Tibial nerve (tissue), 4 donors: ENCODE results near the gene GTPBP4. TPM values are rescaled to one million over a fixed set of nuclear protein-coding genes. Genes with fewer than 3 reads are reported as not detected.

ENCODE experiments used
- DNase-seq, 2 donors: peaks; one replicate each; pipeline ENCODE4 v3.0.0-alpha.2; 2019; ENCODE audit warnings: low spot score in 2 of 2
- H3K27ac ChIP-seq, 4 donors: fragments of 200-600 bp; sonication (generic) in 3 of 4; one replicate each; pipeline ENCODE4 v1.5.1; 2017 to 2019; ENCODE audit warnings: mild to moderate bottlenecking in 1 of 4
- H3K27me3 ChIP-seq, 2 donors: fragments of 200-600 bp; sonication (generic) in 1 of 2; one replicate each; pipeline versions ENCODE4 v1.5.1 to v1.6.0; 2017 to 2019
- H3K36me3 ChIP-seq, 3 donors: fragments of 200-600 bp; sonication (generic); one replicate each; pipeline ENCODE4 v1.5.1; 2018 to 2019
- H3K4me1 ChIP-seq, 4 donors: fragments of 200-600 bp; sonication (generic) in 3 of 4; one replicate each; pipeline ENCODE4 v1.5.1; 2017 to 2019
- H3K4me3 ChIP-seq, 4 donors: fragments of 200-600 bp; sonication (generic) in 3 of 4; one replicate each; pipeline ENCODE4 v1.5.1; 2017 to 2019; ENCODE audit warnings: mild to moderate bottlenecking in 1 of 4, moderate library complexity in 1 of 4
- H3K9me3 ChIP-seq, 4 donors: fragments of 200-600 bp; sonication (generic) in 3 of 4; one replicate each; pipeline ENCODE4 v1.5.1; 2017 to 2019
- EP300 ChIP-seq, 2 donors: sonication (generic); formaldehyde crosslinking; IDR thresholded peaks; one replicate each; pipeline ENCODE4 v1.6.1; 2017; ENCODE audit warnings: antibody characterized with exemption in 2 of 2, mild to moderate bottlenecking in 1 of 2
- POLR2A ChIP-seq, 2 donors: fragments of 450-650 bp; IDR thresholded peaks; one replicate each; pipeline ENCODE4 v1.6.1; 2017; ENCODE audit warnings: antibody characterized with exemption in 2 of 2, mild to moderate bottlenecking in 2 of 2, moderate library complexity in 2 of 2
- WGBS, 2 donors: methylation state at CpG; one replicate each; pipeline ENCODE4 v1.1.5; 2018; 5-methylcytosine and 5-hydroxymethylcytosine counted together
- total RNA-seq, 4 donors: library from RNA; depleted of rRNA; stranded (reverse); fragments of >200 nt; gene quantifications; one replicate each; pipeline ENCODE4 v1.1.0, GENCODE V29; 2016
- TF ChIP-seq, protein P1 (sequence below), 5 experiments: fragments of 200-600 bp in 3 of 5; fragments of 450-650 bp in 2 of 5; sonication (generic) in 3 of 5; IDR thresholded peaks; one replicate each; pipeline ENCODE4 v1.5.1; 2016 to 2019; ENCODE audit warnings: antibody characterized with exemption in 5 of 5, mild to moderate bottlenecking in 3 of 5, moderate library complexity in 2 of 5

The GTPBP4 gene
- total RNA-seq, 4 donors from 2014 or later: 19.0 to 45.0 (median 33.9) TPM

DNA sequence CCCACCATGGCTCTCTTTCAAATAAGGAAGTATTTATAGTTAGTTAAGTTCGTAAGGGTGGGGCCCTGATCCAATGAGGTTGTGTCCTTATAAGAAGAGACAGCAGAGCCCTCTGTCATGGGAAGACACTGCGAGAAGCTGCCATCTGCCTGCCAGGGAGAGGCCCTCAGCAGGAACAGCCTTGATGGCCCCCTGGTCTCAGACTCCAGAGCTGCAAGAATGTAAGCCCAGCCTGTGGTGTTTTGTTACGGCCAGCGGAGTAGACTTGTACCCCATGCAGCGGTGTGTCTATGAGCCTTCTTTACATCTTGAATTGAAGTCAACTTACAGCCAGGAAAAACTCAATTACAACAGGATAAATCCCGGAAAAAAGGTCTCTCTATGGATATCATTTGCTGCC is 42.5 kb upstream of the GTPBP4 start:
- TF ChIP-seq POLR2A (IDR thresholded peaks at IDR 0.05) (no peak), EP300 (IDR thresholded peaks at IDR 0.05) (no peak)
- TF ChIP-seq, protein P1, sequence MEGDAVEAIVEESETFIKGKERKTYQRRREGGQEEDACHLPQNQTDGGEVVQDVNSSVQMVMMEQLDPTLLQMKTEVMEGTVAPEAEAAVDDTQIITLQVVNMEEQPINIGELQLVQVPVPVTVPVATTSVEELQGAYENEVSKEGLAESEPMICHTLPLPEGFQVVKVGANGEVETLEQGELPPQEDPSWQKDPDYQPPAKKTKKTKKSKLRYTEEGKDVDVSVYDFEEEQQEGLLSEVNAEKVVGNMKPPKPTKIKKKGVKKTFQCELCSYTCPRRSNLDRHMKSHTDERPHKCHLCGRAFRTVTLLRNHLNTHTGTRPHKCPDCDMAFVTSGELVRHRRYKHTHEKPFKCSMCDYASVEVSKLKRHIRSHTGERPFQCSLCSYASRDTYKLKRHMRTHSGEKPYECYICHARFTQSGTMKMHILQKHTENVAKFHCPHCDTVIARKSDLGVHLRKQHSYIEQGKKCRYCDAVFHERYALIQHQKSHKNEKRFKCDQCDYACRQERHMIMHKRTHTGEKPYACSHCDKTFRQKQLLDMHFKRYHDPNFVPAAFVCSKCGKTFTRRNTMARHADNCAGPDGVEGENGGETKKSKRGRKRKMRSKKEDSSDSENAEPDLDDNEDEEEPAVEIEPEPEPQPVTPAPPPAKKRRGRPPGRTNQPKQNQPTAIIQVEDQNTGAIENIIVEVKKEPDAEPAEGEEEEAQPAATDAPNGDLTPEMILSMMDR (IDR thresholded peaks at IDR 0.05): no peak
- Histone ChIP-seq H3K36me3 (no peaks in the 10 kb centered on the region), H3K27ac (no peak overlapping the region), H3K4me3 (no peak overlapping the region), H3K9me3 (no peaks in the 10 kb centered on the region), H3K27me3 (no peaks in the 10 kb centered on the region), H3K4me1 (no peaks in the 10 kb centered on the region)
- no peak for DNase-seq
- 90 to 97% methylated on average over 6 of the region's 6 CpGs for WGBS, 2 donors

DNA sequence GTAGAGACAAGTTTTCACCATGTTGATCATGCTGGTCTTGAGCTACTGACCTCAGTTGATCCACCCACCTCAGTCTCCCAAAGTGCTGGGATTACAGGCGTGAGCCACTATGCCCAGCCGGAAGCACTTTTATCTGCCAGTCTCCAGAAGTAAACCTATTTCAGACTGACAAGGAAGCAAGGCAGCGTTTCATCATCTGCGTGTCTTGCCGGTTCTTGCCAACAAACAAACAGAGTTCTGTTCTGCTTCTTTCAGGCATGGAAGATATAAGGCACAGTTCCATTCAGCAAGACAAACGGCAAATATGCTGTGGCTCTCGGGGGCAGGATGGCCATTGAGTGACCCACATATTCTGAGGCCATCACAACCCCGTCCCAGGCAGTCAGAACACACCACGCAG is 41.2 kb upstream of the GTPBP4 start:
- WGBS, 2 donors: 47 to 65% methylated on average over 9 of the region's 9 CpGs
- DNase-seq: no peak
- Histone ChIP-seq H3K36me3 (no peaks in the 10 kb centered on the region), H3K27ac (peak overlapping the region in 2 of 4 donors; percentile 21 to 38), H3K4me1 (no peaks in the 10 kb centered on the region), H3K4me3 (no peak overlapping the region), H3K27me3 (no peaks in the 10 kb centered on the region), H3K9me3 (no peaks in the 10 kb centered on the region)
- no peak for TF ChIP-seq POLR2A (IDR thresholded peaks at IDR 0.05)
- no peak for TF ChIP-seq EP300 (IDR thresholded peaks at IDR 0.05)
- TF ChIP-seq, protein P1 (IDR thresholded peaks at IDR 0.05): no peak

DNA sequence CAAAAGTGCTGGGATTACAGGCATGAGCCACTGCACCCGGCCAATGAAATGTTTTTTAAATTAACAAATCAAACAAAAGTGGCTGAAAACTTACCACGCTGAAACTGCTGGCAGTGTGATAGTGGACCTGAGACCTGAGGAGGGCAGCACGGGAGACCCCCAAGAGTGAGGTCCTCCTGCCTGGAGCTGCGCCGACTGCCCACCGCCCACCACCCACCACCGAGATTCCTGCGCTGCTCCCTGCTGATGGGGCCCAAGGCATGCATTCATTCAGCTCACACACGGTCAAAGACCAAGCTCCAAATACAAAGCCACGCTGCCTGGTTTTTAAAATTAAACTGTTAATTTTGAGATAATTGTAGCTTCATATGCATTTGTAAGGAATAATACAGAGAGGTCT is 40.4 kb upstream of the GTPBP4 start:
- 92 to 93% methylated on average over 10 of the region's 10 CpGs for WGBS, 2 donors
- DNase-seq: no peak
- no peak overlapping the region for H3K4me3 ChIP-seq
- TF ChIP-seq EP300 (IDR thresholded peaks at IDR 0.05): no peak
- no peak for TF ChIP-seq POLR2A (IDR thresholded peaks at IDR 0.05)
- TF ChIP-seq, protein P1 (IDR thresholded peaks at IDR 0.05): no peak
- H3K4me1 ChIP-seq: no peaks in the 10 kb centered on the region
- no peaks in the 10 kb centered on the region for H3K9me3 ChIP-seq
- no peaks in the 10 kb centered on the region for H3K36me3 ChIP-seq
- H3K27ac ChIP-seq: no peak overlapping the region
- no peaks in the 10 kb centered on the region for H3K27me3 ChIP-seq

DNA sequence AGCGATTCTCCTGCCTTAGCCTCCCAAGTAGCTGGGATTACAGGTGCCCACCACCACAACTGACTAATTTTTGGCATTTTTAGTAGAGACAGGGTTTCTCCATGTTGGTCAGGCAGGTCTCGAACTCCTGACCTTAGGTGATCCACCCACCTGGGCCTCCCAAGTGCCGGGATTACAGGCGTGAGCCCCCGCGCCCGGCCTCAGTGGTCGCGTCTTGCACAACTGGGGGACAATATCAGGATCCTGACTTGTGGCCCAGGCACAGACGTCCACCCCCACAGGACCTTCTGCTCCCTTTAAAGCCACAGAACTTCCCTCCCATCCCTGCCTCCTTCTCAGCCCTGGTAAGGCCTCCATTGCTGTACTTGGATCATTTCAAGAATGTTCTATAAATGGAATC is 39.9 kb upstream of the GTPBP4 start:
- Histone ChIP-seq H3K27me3 (no peaks in the 10 kb centered on the region), H3K9me3 (no peaks in the 10 kb centered on the region), H3K4me3 (no peak overlapping the region), H3K27ac (no peak overlapping the region), H3K36me3 (no peaks in the 10 kb centered on the region), H3K4me1 (no peaks in the 10 kb centered on the region)
- 93 to 94% methylated on average over 10 of the region's 10 CpGs for WGBS, 2 donors
- DNase-seq: no peak
- TF ChIP-seq POLR2A (IDR thresholded peaks at IDR 0.05): no peak
- TF ChIP-seq EP300 (IDR thresholded peaks at IDR 0.05): no peak
- TF ChIP-seq, protein P1 (IDR thresholded peaks at IDR 0.05): no peak

DNA sequence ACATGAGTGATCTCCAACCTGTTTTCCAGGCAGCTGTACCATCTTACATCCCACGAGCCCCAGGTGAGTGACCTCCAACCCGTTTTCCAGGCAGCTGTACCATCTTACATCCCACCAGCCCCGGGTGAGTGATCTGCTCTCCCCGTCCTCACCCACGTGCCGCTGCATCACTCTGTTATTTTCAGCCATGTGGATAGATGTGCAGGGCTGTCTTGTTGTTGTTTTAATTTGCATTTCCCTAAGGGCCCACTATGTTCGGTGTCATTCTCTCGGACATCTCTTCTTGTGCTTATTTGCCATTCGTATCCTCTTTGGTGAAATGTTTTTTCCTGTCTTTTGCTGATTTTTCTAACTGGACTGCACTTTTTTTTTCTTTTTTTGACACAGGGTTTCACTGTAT is 38.8 kb upstream of the GTPBP4 start:
- TF ChIP-seq EP300 (IDR thresholded peaks at IDR 0.05) (no peak), POLR2A (IDR thresholded peaks at IDR 0.05) (no peak)
- TF ChIP-seq, protein P1 (IDR thresholded peaks at IDR 0.05): no peak
- Histone ChIP-seq H3K4me1 (no peaks in the 10 kb centered on the region), H3K27ac (no peak overlapping the region), H3K4me3 (no peak overlapping the region), H3K36me3 (no peaks in the 10 kb centered on the region), H3K27me3 (no peaks in the 10 kb centered on the region), H3K9me3 (no peaks in the 10 kb centered on the region)
- no peak for DNase-seq
- 80 to 86% methylated on average over 9 of the region's 9 CpGs for WGBS, 2 donors
